ENCODE results near the gene GPR155. TPM values are rescaled to one million over a fixed set of nuclear protein-coding genes. Genes with fewer than 3 reads are reported as not detected.
A peak's percentile ranks its signal among the peaks of the same experiment; 100 is the strongest.
"Not testable (repeated sequence)": the region's sequence is repeated elsewhere in the genome, so short reads cannot be mapped to it uniquely, and the experiment has no call there.

GPR155 gene
- total and polyA plus RNA-seq, 7 experiments from 2014 or later = 5.2 to 25.0 (median 16.4) TPM

GRCh38 chr2:174428214-174428613 lies 58.6 kb downstream of the GPR155 start:
- ChIA-PET CTCF (no interaction called here), POLR2A (no interaction called here)
- Mint-ChIP-seq H3K27ac (no peak overlapping the region), H3K9me3 (peaks cover 0 to 19% (median 2%) of the 10 kb centered on the region in 11 donors), H3K36me3 (peaks cover 14 to 46% (median 33%) of the 10 kb centered on the region in 5 donors), H3K4me1 (no peaks in the 10 kb centered on the region), H3K27me3 (no peaks in the 10 kb centered on the region), H3K4me3 (no peak overlapping the region)
- Histone ChIP-seq H3K9me3 (ENCODE audit: control insufficient read depth in 2 of 3, low read length in 3 of 3) (no peaks in the 10 kb centered on the region), H3K36me3 (ENCODE audit: control insufficient read depth in 2 of 3, insufficient read depth in 3 of 3, low read length in 3 of 3) (peaks cover 0 to 14% (median 0%) of the 10 kb centered on the region in 3 experiments), H3K4me3 (ENCODE audit: low read length) (no peak overlapping the region), H3K27me3 (ENCODE audit: control insufficient read depth in 2 of 2, insufficient read depth in 2 of 2, low read length in 2 of 2) (no peaks in the 10 kb centered on the region), H3K27ac (ENCODE audit: low read depth, low read length) (no peak overlapping the region), H3K4me1 (ENCODE audit: control insufficient read depth in 2 of 2, insufficient read depth in 2 of 2, low read length in 2 of 2) (no peaks in the 10 kb centered on the region)
- intact Hi-C loops (cut with micrococcal nuclease) = no loop called here
- DNase-seq = no peak
- ATAC-seq = no peak

GRCh38 chr2:174412256-174412655 lies 74.6 kb downstream of the GPR155 start:
- Histone ChIP-seq H3K4me1 (ENCODE audit: control insufficient read depth in 2 of 2, insufficient read depth in 2 of 2, low read length in 2 of 2) (no peaks in the 10 kb centered on the region), H3K27ac (ENCODE audit: low read depth, low read length) (no peak overlapping the region), H3K9me3 (ENCODE audit: control insufficient read depth in 2 of 3, low read length in 3 of 3) (no peaks in the 10 kb centered on the region), H3K27me3 (ENCODE audit: control insufficient read depth in 2 of 2, insufficient read depth in 2 of 2, low read length in 2 of 2) (no peaks in the 10 kb centered on the region), H3K4me3 (ENCODE audit: low read length) (no peak overlapping the region), H3K36me3 (ENCODE audit: control insufficient read depth in 2 of 3, insufficient read depth in 3 of 3, low read length in 3 of 3) (peaks cover 0 to 11% (median 6%) of the 10 kb centered on the region in 3 experiments)
- no peak overlapping the region for H3K4me3 Mint-ChIP-seq
- POLR2A ChIA-PET = no interaction called here
- CTCF ChIA-PET = no interaction called here
- H3K4me1 Mint-ChIP-seq = peaks cover 0 to 5% (median 0%) of the 10 kb centered on the region in 7 donors
- H3K27me3 Mint-ChIP-seq = no peaks in the 10 kb centered on the region
- intact Hi-C loops (cut with micrococcal nuclease) = no loop called here
- H3K36me3 Mint-ChIP-seq = peaks cover 6 to 33% (median 11%) of the 10 kb centered on the region in 5 donors
- ATAC-seq (no peak), DNase-seq (no peak)
- no peaks in the 10 kb centered on the region for H3K9me3 Mint-ChIP-seq
- peak overlapping the region in 1 of 9 donors; percentile 48 for H3K27ac Mint-ChIP-seq

- H3K9me3 ChIP-seq (ENCODE audit: control insufficient read depth in 2 of 3, low read length in 3 of 3); ATAC-seq; POLR2A ChIA-PET; H3K27me3 Mint-ChIP-seq; H3K27ac ChIP-seq (ENCODE audit: low read depth, low read length); H3K4me3 ChIP-seq (ENCODE audit: low read length); H3K27me3 ChIP-seq (ENCODE audit: control insufficient read depth in 2 of 2, insufficient read depth in 2 of 2, low read length in 2 of 2); H3K9me3 Mint-ChIP-seq; CTCF ChIA-PET; intact Hi-C loops (cut with micrococcal nuclease); H3K4me1 ChIP-seq (ENCODE audit: control insufficient read depth in 2 of 2, insufficient read depth in 2 of 2, low read length in 2 of 2); H3K4me1 Mint-ChIP-seq: not testable (repeated sequence)
- DNase-seq = peak in 2 of 9 donors; percentile 3 to 11
- peak overlapping the region in 1 of 9 donors; percentile 55 for H3K27ac Mint-ChIP-seq
- peaks cover 6 to 24% (median 10%) of the 10 kb centered on the region in 5 donors for H3K36me3 Mint-ChIP-seq
- H3K36me3 ChIP-seq (ENCODE audit: control insufficient read depth in 2 of 3, insufficient read depth in 3 of 3, low read length in 3 of 3) = peaks cover 0 to 11% (median 6%) of the 10 kb centered on the region in 3 experiments
- peak overlapping the region in 2 of 10 donors; percentile 42 to 82 for H3K4me3 Mint-ChIP-seq
Observed at GRCh38 chr2:174410039-174410438, 76.8 kb downstream of the GPR155 start.

GRCh38 chr2:174403628-174404027 lies 83.2 kb downstream of the GPR155 start:
- peaks cover 0 to 10% (median 2%) of the 10 kb centered on the region in 7 donors for H3K4me1 Mint-ChIP-seq
- ChIA-PET POLR2A (no interaction called here), CTCF (interaction anchor here (0.6 kb wide), 1 partner anchor 344 kb away, joined by 6 read pairs; no protein-coding TSS in a partner anchor)
- DNase-seq = no peak
- Histone ChIP-seq H3K27me3 (ENCODE audit: control insufficient read depth in 2 of 2, insufficient read depth in 2 of 2, low read length in 2 of 2) (no peaks in the 10 kb centered on the region), H3K27ac (ENCODE audit: low read depth, low read length) (no peak overlapping the region), H3K4me3 (ENCODE audit: low read length) (no peak overlapping the region), H3K9me3 (ENCODE audit: control insufficient read depth in 2 of 3, low read length in 3 of 3) (no peaks in the 10 kb centered on the region), H3K4me1 (ENCODE audit: control insufficient read depth in 2 of 2, insufficient read depth in 2 of 2, low read length in 2 of 2) (no peaks in the 10 kb centered on the region), H3K36me3 (ENCODE audit: control insufficient read depth in 2 of 3, insufficient read depth in 3 of 3, low read length in 3 of 3) (peaks cover 0 to 18% (median 0%) of the 10 kb centered on the region in 3 experiments)
- H3K9me3 Mint-ChIP-seq = peaks cover 0 to 2% (median 0%) of the 10 kb centered on the region in 11 donors
- H3K36me3 Mint-ChIP-seq = peaks cover 0 to 34% (median 27%) of the 10 kb centered on the region in 5 donors
- no peak for ATAC-seq
- intact Hi-C loops (cut with micrococcal nuclease) = no loop called here
- H3K27me3 Mint-ChIP-seq = no peaks in the 10 kb centered on the region
- no peak overlapping the region for H3K4me3 Mint-ChIP-seq
- H3K27ac Mint-ChIP-seq = no peak overlapping the region

- H3K36me3 Mint-ChIP-seq = peaks cover 0 to 34% (median 27%) of the 10 kb centered on the region in 5 donors
- peaks cover 0 to 2% (median 0%) of the 10 kb centered on the region in 11 donors for H3K9me3 Mint-ChIP-seq
- DNase-seq (no peak), ATAC-seq (no peak)
- Histone ChIP-seq H3K36me3 (ENCODE audit: control insufficient read depth in 2 of 3, insufficient read depth in 3 of 3, low read length in 3 of 3) (peaks cover 0 to 18% (median 0%) of the 10 kb centered on the region in 3 experiments), H3K4me1 (ENCODE audit: control insufficient read depth in 2 of 2, insufficient read depth in 2 of 2, low read length in 2 of 2) (no peaks in the 10 kb centered on the region), H3K27me3 (ENCODE audit: control insufficient read depth in 2 of 2, insufficient read depth in 2 of 2, low read length in 2 of 2) (no peaks in the 10 kb centered on the region), H3K9me3 (ENCODE audit: control insufficient read depth in 2 of 3, low read length in 3 of 3) (no peaks in the 10 kb centered on the region), H3K27ac (ENCODE audit: low read depth, low read length) (no peak overlapping the region), H3K4me3 (ENCODE audit: low read length) (no peak overlapping the region)
- H3K27ac Mint-ChIP-seq = no peak overlapping the region
- intact Hi-C loops (cut with micrococcal nuclease) = no loop called here
- ChIA-PET POLR2A (no interaction called here), CTCF (no interaction called here)
- no peaks in the 10 kb centered on the region for H3K27me3 Mint-ChIP-seq
- H3K4me3 Mint-ChIP-seq = no peak overlapping the region
- peaks cover 2 to 30% (median 25%) of the 10 kb centered on the region in 7 donors for H3K4me1 Mint-ChIP-seq
Observed at GRCh38 chr2:174400853-174401252, 86.0 kb downstream of the GPR155 start.

- CTCF ChIA-PET = no interaction called here
- DNase-seq = no peak
- H3K36me3 Mint-ChIP-seq = peaks cover 0 to 37% (median 27%) of the 10 kb centered on the region in 5 donors
- POLR2A ChIA-PET = interaction anchor here (1.2 kb wide), 1 partner anchor 11 kb away, joined by 3 read pairs; no protein-coding TSS in a partner anchor
- no peak overlapping the region for H3K4me3 ChIP-seq (ENCODE audit: low read length)
- H3K9me3 Mint-ChIP-seq = peaks cover 0 to 2% (median 0%) of the 10 kb centered on the region in 11 donors
- peaks cover 0 to 24% (median 0%) of the 10 kb centered on the region in 3 experiments for H3K36me3 ChIP-seq (ENCODE audit: control insufficient read depth in 2 of 3, insufficient read depth in 3 of 3, low read length in 3 of 3)
- H3K27me3 ChIP-seq (ENCODE audit: control insufficient read depth in 2 of 2, insufficient read depth in 2 of 2, low read length in 2 of 2) = no peaks in the 10 kb centered on the region
- H3K9me3 ChIP-seq (ENCODE audit: control insufficient read depth in 2 of 3, low read length in 3 of 3) = no peaks in the 10 kb centered on the region
- H3K27ac ChIP-seq (ENCODE audit: low read depth, low read length) = no peak overlapping the region
- H3K4me1 ChIP-seq (ENCODE audit: control insufficient read depth in 2 of 2, insufficient read depth in 2 of 2, low read length in 2 of 2) = peaks cover 7 to 8% of the 10 kb centered on the region in 2 donors
- H3K27ac Mint-ChIP-seq = no peak overlapping the region
- H3K4me1 Mint-ChIP-seq = peaks cover 8 to 45% (median 31%) of the 10 kb centered on the region in 7 donors
- no peak overlapping the region for H3K4me3 Mint-ChIP-seq
- no peaks in the 10 kb centered on the region for H3K27me3 Mint-ChIP-seq
- intact Hi-C loops (cut with micrococcal nuclease) = loop anchor here (5.0 to 10.0 kb wide), 6 partner anchors 88 to 783 kb away; partner anchors contain the start of genes ATF2 (in 2 of the 2), CHN1 (in 2 of the 2), ATP5MC3 (in 1 of the 2) and GPR155 (in 1 of the 2)
- ATAC-seq = no peak
Observed at GRCh38 chr2:174399171-174399570, 87.7 kb downstream of the GPR155 start.

GRCh38 chr2:174397773-174398172 lies 89.1 kb downstream of the GPR155 start:
- H3K4me1 Mint-ChIP-seq = peaks cover 16 to 58% (median 43%) of the 10 kb centered on the region in 7 donors
- no peak overlapping the region for H3K27ac ChIP-seq (ENCODE audit: low read depth, low read length)
- no peaks in the 10 kb centered on the region for H3K27me3 Mint-ChIP-seq
- peaks cover 16 to 21% of the 10 kb centered on the region in 2 donors for H3K4me1 ChIP-seq (ENCODE audit: control insufficient read depth in 2 of 2, insufficient read depth in 2 of 2, low read length in 2 of 2)
- no peaks in the 10 kb centered on the region for H3K27me3 ChIP-seq (ENCODE audit: control insufficient read depth in 2 of 2, insufficient read depth in 2 of 2, low read length in 2 of 2)
- ChIA-PET POLR2A (interaction anchor here (1.2 to 1.6 kb wide), 2 partner anchors 9 to 53 kb away, joined by 3 read pairs; no protein-coding TSS in a partner anchor), CTCF (interaction anchor here (0.6 kb wide), 1 partner anchor 325 kb away, joined by 5 read pairs; no protein-coding TSS in a partner anchor)
- no peak overlapping the region for H3K4me3 ChIP-seq (ENCODE audit: low read length)
- DNase-seq (no peak), ATAC-seq (no peak)
- no peak overlapping the region for H3K4me3 Mint-ChIP-seq
- peaks cover 0 to 17% (median 0%) of the 10 kb centered on the region in 3 experiments for H3K36me3 ChIP-seq (ENCODE audit: control insufficient read depth in 2 of 3, insufficient read depth in 3 of 3, low read length in 3 of 3)
- no peak overlapping the region for H3K27ac Mint-ChIP-seq
- no peaks in the 10 kb centered on the region for H3K9me3 Mint-ChIP-seq
- peaks cover 2 to 26% (median 21%) of the 10 kb centered on the region in 5 donors for H3K36me3 Mint-ChIP-seq
- no peaks in the 10 kb centered on the region for H3K9me3 ChIP-seq (ENCODE audit: control insufficient read depth in 2 of 3, low read length in 3 of 3)
- intact Hi-C loops (cut with micrococcal nuclease) = loop anchor here (5.0 to 10.0 kb wide), 6 partner anchors 90 to 785 kb away; partner anchors contain the start of genes ATF2 (in 2 of the 2), CHN1 (in 2 of the 2), ATP5MC3 (in 1 of the 2) and GPR155 (in 1 of the 2)

All from naive thymus-derived CD4-positive, alpha-beta T cell (primary cell).